CD4-positive, alpha-beta T cell treated with Interleukin-17A for 1 hour (primary cell): ENCODE results near the gene ATRN.

Source experiments
- DNase-seq: peaks from one replicate; pipeline ENCODE4 v3.0.0-alpha.2; 2020

The ATRN gene

DNA sequence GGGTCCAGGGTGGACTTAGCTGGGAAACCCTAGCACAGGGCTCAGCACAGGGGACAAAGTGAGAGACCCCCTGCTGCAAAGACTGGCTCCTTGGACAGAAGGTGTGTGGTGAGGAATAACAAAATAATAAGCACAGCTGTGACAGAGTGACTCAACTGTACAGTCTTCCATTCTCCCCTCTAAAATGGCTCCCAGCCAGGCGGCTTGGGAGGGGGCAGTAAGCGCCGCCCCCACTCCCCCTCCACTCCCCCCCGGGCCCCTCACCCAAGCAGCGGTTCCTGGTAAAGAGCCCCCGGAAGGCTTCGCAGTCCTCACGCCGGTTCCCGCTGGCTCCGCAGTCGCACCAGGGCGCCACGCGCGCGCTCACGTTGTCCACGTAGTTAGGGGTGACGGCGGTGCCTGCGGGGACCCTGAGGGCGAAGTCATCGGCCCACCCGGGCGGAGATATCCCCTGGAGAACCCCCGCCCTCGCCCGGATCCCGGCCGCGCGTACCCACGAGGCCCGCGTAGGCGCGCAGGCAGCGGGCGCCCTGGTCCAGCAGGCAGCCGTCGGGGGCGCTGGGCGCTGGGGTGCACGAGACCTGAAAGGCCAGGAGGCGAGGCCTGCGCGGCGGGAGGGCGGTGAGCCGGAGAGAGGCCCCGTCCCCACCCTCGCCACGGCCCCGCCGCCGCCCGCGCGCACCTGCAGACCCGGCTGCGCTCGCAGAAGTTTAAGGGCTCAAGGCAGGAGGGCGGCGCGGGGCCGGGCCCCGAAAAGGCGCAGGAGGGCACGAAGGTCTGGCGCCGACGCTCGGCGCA lies 189.6 kb downstream of the ATRN start:
- DNase-seq = no peak

DNA sequence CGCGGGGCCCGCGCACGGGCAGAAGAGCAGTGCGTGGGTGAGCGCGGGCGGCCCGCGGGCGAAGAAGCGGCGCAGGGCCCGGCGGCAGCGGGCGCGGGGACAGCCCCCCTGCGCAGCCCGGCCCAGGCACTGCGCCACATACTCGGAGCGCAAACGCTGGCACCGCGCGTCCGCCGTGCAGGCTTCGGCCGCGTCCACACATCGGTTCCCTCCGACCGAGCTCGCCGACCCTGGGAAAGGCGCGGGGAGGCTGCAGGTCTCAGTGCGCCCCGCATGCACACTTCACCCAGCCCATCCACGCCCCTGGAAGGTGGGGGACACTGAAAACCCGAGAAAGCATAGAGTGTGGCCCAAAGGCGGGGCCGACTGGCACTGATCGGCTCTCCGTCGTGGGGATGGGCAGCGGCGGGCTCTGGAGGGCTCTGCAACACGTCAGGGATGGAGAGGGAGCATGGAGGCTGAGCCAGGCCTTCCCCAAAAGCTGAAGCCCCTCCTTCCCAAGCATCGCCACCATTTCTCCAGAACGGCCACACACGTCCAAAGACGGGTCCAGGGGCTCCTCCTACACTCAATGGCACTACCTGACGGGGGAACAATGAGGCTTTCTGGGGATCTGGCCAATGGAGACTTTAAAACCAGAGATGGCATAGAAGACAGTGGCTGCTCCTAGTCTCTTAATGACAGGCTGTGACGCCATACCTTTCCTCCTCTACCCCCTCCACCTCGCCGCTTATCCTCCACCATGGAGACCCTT lies 190.4 kb downstream of the ATRN start:
- no peak for DNase-seq

DNA sequence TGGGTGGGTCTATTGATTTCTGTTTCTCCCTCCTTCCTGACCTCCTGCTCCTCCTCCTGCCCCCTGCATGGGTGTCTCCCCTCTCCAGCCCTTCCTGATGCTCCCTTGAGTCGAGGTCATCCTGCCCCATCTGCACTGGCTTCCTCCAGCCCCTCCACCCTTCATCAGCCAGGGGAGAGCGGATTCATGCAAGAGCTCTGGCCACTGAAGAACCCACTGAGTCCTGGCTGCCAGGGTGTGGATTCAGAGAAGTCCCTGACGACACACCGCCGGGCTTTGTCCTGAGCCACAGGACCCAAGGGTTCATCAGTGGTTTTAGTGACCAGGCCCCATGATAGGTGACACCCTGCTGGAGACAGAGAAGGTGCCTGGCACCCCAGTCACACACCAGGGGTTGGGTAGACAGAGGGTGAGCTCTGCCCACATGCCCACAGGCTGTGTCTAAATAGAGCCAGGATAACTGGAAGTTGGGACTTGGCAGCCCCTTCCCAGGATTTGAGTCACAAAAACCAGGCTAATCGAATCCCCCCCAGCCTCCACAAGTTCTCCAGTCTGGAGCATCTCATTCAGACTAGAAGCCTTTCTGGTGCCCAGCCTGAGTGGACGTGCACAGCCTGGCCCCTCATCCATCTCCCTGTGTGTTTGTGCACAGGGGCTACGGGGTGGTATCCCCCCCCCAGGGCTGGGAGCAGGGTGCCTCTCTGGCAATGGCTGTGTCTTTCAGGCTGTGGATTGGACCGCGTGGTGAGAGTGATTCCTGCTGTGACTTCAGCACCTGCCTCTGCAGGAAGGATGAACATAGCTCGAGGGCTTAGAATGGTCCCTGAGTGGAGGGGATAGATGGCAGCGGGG lies 191.2 kb downstream of the ATRN start:
- DNase-seq = no peak

DNA sequence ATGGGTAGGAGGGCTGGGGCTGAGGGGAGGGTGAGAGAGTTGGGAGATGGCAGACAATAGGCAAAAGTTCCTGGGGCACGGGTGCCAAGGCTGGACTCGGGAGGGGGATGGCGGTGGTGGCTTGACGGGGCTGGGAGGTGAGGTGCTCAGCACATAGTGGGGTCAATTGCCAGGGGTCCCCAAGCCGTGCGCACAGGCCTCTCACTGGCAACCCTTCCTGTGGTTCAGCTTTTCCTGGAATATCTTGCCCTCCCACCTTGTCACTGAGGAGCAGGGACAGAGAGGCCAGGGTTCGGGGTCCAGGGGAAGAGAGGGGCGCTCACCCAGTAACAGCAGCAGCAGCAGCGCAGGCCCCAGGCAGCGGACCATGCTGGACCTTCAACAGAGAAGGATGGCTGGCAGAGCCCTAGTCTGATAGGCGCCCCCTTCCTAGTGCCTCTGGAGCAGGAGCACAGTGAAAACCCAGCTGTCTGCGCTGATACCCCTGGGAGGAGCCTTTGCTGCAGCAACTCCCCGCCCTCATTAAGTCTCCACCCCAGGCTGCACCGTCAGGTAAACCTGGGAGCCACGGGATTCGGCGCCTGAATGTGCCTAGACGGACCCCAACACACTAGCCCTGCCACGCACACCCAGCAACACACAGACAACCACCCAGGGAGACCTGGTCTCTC lies 192.3 kb downstream of the ATRN start, which contains the start of gene GFRA4:
Gene GFRA4 (minus strand): TSS at position 369 of the 671 bp plus-strand sequence. CDS start 0 bp downstream, at position 369.
- no peak for DNase-seq

DNA sequence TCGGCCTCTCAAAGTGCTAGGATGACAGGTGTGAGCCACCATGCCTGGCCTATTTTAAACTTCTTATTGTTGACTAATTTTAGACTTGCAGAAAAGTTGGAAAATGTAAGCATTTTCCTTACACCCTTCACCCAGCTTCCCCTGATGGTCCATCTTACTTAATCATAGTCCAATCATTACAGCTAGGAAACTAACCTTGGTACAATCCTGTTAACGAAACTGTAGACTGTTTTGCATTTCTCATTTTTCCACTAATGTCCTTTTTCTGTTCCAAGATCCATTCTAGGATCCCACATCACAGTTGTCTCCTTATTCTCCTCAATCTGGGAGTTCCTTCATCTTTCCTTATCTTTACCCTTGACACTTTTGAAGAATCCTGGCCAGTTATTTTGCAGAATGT lies 193.0 kb downstream of the ATRN start:
- no peak for DNase-seq

DNA sequence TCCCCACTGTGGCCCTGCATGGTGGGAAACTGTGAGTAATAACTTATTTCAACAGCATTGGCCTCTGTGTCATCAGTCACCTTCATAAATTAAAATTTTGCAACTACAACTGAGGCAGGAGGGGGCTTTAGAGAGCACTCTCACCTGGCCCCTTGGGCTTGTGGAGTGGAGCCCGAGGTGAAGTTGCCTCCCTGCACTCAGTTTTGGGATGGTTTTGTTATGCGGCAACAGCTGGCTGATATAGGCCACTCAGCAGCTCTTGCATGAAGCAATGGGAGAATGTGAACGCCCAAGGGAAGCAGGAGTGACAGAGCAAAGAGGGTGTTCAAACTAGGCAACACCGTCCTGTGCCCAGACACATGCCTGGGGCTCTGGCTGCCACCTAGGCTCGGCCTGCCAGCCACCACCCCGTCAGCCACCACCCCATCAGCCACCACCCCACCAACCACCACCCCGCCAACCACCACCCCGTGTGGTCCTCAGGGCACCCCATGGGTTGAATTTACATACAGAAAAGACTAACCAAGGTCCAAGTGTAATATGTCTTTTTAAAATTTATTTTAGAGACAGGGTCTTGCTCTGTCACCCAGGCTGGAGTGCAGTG lies 196.7 kb downstream of the ATRN start:
- DNase-seq = no peak

DNA sequence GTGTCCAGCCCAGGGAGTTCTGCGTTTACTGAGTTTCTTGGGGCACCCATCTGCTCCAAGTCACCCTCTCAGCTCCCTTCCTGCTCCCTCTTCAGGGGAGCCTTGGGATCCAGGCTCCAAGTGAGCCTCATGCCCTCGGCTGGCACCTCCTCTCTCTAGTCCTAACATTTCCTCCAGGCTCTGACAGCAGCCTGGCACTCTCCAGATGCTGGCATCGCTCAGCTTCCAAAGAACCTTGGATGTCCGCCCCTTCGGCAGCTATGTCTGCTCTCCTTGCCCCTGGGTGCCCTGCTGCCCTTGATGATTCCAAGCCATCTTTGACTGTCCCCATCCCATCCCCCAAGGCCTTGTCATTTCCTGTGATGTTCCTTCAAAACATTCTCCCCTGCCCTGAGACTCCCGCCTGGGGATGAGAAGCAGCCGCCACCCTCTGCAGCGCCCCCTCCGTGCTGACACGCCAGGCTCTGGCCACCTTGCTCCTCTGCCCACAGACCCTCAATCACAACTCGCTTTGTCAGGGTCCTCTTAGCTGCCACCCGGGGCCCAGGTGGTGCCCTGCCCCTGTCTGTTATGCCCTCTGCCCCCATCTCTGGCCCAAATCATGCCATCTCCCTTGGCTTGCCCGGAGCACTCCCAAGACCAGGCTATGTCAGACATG lies 199.0 kb downstream of the ATRN start:
- DNase-seq = no peak

DNA sequence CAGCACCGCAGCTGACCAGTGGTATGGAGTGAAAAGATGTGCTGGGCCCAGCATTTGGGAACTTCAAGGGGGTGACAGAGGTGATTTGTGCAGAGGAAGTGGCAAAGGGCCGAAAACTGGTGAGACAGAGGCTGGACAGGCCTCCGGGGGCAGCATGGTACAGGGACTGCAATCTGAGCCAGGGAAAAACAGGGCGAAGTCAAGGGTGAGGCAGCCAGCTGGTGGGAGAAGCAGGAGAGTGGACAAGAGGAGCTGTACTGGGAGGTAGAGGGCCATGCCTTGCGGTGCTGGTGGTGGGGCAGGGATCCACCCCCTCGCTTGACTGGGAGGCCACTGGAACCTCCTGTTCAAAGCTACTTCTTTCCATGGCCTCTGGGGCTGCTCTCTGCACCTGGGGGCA lies 199.7 kb downstream of the ATRN start:
- DNase-seq = no peak

DNA sequence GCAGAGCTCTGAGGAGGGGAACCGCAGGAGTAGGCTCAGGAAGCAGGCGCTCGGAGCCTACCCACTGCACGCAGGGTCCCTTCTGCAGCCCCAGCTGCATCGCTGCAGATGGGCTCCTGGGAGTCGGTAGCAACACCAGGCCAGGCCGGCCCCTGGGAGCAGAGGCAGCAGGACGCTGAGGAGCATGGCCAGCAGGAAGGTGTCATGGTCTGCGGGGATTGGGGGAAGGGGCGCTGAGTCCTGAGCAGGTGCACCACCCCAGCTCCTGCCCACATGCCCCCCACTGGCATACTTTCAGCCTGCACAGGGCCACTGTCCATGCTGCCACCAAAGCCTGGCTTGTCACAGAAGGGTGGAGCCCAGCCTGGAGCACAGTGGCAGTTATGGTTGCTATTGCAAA lies 200.1 kb downstream of the ATRN start:
- DNase-seq = no peak

DNA sequence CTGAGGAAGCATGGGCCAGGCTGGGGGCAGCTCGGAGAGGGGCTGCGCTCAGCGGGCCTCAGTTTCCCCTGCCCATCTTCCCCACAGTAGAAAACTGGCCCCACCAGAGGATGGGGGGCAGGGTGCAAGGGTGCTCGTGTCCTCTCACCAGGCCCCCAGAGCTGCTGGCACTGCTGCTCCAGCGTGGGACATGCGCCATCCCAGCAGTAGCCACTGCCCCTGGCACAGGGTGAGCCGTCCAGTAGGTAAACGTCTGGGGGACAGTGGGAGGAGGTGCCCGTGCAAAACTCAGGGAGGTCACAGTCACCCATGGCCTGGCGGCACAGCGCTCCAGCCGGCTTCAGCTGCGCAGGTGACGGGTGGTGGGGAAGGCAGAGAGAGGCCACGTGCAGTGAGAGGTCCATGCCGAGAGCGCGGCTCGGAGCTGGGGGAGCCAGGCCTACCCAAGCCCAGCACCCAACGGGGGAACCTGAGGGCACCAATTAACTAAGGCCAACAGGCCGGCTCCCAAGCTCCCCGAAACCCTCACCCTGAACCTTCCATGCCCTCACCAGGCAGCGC lies 201.2 kb downstream of the ATRN start:
- DNase-seq = no peak

DNA sequence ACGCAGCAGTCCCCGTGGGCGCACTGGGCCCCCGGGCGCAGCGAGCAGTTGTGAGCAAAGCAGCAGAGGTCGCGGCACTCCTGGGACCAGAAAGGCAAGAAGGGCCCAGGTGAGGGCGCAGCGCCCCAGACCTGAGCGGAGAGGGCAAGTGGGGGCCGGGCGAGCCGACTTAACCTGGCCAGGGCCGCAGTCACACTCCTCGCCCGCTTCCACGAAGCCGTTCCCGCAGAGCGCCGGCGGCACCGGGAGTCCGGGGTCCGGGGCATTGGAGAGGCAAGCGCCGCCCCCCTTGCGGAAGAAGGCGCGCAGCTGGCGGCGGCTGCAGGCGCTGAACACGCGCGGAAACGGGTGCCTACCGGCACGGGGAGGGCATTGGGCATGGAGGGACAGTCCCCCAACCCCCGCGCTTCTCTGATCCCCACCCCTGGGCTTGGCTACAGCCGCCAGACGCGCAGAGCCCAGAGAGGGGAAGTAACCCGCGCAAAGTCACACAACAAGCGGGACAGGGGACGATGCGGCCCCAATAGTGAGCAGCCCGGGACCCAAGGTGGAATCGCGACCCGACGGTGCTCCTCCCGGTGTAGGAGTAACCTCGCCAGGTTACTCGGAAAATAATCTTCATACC lies 201.8 kb downstream of the ATRN start:
- DNase-seq = no peak

DNA sequence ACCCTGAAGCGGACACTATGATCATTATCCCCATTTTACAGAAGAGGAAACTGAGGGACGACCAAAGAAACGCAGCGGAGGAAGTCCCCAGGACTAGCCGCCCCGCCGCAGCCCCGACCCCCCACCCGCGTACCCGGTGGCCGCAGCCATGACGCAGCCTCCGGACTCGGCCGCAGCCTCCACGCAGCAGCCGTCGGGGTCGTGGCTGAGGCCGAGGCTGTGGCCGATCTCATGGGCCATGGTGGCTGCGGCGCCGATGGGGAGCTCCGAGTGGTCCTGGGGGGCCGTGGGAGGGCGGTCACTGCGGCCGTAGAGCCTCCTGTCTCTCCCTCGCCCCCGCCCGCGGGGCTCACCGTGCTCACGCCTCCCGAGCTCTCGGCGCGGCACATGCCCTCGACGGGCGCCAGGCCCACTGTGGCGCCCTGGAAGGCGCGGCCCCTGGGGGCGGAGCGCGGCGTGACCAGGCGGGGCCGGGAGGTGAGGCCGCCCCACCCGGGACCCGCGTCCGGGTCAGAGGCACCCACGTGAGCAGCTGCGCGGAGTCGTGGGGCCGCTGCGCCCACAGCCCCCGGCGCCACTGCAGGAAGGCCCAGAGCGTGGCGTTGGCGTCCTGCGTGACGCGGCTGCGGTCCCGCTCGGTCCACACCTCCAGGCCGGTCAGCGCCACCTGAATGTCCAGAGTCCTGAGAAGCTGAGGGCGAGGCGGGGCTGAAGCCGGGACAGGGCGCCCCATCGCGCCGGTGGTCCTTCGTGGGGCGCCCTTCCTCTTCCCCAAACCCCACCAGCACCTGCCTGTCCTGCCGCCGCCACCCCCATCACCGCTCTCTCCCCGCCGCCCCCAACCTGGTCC lies 202.6 kb downstream of the ATRN start:
- no peak for DNase-seq

DNA sequence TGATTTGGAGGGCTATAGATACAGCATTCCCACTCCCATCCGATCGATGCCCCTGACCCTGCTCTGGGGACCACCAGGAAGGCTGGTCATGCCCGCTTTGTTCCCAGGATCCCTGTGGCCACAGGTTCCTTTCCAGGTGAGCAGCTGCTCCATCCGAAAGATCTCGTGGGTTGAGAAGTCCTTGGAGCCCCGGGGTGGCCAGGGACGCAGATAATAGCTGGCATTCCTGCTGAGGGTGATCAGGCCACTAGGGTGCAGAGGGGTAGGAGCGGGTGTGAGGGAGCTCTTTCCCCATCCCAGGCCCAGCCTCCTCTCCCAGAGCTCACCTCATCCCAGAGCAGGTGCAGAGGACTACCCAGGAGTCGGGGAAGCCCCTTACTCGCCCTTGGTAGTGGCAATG lies 203.6 kb downstream of the ATRN start:
- no peak for DNase-seq

DNA sequence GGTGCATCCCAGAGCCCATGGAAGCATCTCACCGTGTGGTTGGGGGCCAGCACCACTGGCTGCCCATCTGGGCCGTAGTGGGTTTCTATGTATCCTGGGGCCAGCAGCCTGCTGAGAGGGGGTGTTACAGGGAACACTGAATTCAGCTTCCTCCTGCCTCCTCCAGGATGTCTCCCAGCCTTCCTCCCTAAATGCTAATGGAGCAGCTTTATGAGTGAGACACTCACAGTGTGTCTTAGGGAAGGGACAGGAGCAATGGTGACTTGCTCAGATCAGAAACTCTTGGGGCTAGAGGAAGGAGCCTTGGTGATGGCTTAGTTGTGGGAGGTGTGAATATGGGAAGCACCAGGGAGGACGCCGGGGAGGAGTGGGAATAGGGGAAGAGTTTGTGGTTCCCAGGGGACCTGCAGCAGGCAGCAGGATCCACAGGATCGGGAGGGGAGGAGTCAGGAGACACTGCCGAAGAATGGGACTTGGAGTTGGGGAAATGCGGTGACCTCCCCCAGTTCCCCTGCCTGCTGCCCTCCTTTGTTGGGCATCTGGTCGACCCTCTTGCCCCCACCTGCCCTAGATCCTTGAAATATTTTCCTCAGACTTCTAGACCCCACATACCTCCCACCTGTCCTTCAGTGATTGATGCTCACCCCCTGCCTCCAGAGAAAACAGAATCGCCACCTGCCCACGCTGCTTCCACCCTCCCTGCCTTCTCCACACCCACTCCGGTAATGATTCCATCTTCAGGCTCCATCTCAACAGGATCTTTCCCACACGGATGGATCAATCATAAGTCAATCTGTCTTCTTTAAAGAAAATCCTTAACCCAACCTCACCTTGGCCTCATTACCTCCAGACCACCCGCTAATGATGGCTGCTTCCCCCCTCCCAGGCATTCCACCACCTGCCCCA lies 204.4 kb downstream of the ATRN start:
- no peak for DNase-seq

DNA sequence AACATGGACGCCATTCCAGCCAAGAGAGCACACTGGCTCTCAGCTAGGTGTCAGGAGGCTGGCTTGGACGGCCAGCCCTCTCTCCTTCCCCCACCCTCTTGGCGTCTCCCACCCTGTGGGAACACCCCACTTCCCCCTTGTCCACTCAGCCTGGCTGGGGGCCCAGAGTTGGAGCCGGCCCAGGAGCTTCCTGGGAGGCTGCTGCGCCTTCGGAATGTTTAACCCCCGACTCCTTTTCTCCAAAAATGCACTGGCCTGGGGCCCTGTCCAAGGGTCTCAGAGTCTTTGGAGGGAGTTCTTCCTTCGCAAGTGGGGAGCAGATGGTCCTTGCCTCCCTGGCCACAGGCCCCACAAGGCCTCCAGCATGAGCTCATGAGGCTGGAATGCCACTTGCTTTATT lies 206.9 kb downstream of the ATRN start:
- no peak for DNase-seq

DNA sequence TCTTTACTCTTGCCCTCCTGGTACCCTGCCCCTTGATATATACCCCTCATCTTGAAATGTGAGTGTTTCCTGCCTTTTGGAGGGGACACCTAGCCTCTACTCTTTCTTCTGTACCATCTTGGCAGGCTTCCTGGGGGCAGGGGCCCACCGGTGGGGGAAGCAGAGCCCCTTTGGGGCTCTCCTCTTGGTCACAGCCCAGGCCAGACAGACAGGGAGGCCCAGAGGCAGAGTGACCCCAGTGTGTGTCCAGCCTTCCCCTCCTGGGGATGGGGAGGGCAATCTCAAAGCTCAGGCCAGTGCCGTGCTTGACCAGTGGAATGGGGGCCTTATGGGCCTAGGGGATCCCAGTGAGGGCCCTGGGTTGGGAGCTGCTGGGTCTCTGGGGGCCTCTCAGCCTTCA lies 207.4 kb downstream of the ATRN start:
- DNase-seq = no peak

DNA sequence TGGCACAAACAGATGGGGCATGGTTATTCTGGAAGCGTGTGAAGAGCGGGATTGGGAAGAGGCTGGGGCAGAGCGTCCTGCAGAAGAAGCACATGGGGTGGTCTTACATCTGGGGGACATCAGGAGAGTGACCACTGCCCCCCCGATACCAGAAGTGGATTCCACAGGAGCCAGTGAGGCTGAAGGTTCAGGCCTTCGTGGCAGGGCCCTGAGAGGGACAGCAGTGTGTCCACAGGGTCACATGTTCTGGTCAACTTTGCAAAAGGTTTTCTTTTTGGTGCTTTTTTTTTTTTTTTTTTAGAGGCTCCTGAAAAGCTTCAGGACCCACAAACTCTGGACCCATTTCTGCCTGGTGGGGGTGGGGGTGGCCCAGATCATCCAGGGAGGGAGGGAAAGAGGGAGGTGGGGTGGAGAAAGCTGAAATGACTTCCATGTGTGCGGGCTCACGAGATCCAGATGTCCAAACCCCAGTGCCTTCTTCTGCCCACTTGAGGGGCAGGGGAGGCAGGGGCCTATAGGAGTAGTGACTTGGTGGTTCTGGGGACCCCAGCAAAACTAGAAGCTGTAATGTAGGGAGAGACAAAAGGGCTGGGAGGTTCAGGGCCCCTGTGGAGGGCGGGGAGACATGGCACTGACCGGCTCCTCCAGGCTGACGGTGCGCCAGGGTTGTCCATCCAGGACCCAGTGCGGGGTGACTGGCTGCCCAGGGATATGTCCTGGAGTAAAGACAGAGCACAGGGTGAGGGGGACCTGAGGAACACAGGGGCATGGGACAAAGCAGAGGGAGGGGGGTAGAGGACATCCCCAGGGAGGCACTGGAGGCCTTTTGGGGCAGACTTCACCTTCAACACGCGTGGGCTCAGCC lies 208.3 kb downstream of the ATRN start:
- DNase-seq = no peak
